HG03139 (cell line): ENCODE data around the gene PDK2.
A peak's percentile ranks its signal among the peaks of the same experiment; 100 is the strongest.

Source experiments
- ATAC-seq: cut with Tn5 transposase; IDR thresholded peaks from one replicate; pipeline ENCODE4 v1.9.1; 2021; ENCODE audit not compliant: unreplicated experiment

Gene PDK2

GRCh38 chr17:50134206-50135110, 39.3 kb downstream of the PDK2 start:
- ATAC-seq = no peak

- no peak for ATAC-seq
Measured at GRCh38 chr17:50135316-50136095, 40.4 kb downstream of the PDK2 start.

DNA sequence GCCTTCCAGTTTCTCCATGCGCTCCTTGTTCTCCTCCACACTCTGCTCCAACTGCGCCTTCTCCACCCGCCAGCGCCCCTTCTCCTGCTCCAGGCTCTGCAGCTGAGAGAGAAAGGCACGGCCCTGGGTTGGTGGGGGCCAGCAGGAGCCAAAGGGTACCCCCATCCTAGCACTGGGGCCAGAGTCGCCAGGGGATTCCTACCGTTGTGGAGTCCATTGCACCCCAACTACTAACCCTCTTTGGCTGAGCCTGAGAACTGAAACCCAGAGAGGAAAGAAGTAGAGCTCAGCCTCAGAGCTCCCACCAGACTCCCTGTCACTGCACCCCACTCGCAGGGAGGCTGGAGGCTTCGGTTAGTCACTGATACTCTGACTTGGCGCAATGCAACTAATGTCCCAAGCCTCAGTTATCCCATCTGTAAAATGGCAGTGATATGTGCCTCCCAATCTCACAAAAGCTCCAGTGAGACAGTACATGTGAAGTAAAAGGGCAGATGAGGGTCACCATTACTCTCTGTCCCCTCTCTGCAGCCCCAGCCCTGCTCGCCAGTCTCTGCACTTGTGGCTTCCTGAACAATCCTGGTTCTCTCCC, 41.0 kb downstream of the PDK2 start:
- no peak for ATAC-seq

GRCh38 chr17:50137042-50137441, 41.9 kb downstream of the PDK2 start:
- ATAC-seq = no peak

GRCh38 chr17:50139185-50139783, 44.1 kb downstream of the PDK2 start:
- no peak for ATAC-seq

- peak; percentile 52 for ATAC-seq
Measured at GRCh38 chr17:50139950-50140885, 45.1 kb downstream of the PDK2 start.

DNA sequence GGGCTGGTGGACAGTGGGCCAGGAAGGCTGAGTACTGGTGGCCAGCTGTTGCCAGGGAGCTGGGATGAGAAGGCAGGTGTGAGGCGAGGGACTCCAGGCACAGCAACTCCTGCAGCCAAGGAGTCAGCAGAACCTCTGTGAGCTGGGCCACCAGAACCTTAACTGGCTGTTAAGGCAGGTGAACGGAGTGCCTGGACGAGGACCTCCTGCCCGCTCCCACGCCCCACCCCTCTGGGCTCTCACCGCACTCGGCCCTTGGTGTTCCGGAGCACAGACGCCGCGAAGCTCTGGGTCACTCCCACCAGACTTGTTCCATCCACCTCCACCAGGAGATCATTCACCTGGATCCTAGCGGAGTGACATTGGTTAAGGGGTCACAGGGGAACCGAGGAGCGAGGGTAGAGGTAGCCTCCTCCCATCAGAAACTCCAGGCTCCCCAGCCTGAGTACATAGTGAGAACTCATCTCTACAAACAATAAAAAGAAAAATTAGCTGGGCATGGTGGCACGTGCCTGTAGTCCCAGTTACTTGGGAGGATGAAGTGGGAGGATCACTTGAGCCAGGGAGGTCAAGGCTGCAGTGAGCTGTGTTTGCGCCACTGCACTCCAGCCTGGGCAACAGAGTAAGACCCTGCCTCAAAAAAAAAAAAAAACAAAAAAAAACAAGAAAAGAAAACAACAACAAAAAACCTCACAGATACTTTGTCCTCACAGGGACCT, 46.0 kb downstream of the PDK2 start:
- ATAC-seq = no peak

DNA sequence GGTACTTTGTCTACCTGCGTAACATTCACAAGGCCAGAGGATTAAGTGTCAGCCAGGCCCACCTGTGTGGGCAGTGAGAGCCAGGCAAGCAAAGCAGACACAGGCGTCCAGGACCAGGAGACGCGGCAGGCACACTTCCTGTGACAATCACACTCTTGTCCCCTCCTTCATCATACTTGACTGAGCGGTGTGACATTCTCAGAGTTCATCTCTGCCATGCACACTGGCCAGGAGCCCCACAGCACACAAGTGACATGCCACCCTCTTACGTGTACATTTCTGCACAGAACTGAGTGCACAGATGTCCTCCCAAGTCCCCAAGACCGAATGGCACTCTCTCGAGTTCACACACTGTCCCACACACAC, 46.6 kb downstream of the PDK2 start:
- ATAC-seq = no peak

GRCh38 chr17:50143461-50144176, 48.5 kb downstream of the PDK2 start:
- ATAC-seq = no peak

- no peak for ATAC-seq
Measured at GRCh38 chr17:50144355-50144754, 49.2 kb downstream of the PDK2 start.

GRCh38 chr17:50144845-50145531, 49.8 kb downstream of the PDK2 start:
- ATAC-seq = no peak

- no peak for ATAC-seq
Measured at GRCh38 chr17:50145532-50146229, 50.5 kb downstream of the PDK2 start.

- no peak for ATAC-seq
Measured at GRCh38 chr17:50146230-50146926, 51.2 kb downstream of the PDK2 start.

GRCh38 chr17:50146927-50147665, 51.9 kb downstream of the PDK2 start:
- ATAC-seq = no peak

DNA sequence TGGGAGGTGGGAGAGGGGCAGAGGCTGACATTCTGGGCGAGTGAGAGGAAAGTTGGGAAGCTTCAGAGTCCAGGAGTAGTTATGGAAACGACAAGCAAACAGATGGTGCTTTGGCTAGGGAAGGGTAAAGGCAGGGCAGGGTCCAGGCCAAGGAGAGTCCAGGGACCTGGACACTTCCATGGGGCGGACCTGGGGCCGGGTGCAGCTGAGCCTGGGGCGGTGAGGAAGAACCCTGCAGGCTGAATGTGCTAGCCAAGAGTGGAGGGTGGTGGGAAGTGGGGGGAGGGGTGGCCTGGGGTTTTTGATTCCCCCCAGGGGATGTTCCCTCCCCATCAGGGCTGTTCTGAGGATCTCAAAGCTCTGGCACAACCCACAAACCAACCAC, 52.7 kb downstream of the PDK2 start:
- ATAC-seq = no peak

DNA sequence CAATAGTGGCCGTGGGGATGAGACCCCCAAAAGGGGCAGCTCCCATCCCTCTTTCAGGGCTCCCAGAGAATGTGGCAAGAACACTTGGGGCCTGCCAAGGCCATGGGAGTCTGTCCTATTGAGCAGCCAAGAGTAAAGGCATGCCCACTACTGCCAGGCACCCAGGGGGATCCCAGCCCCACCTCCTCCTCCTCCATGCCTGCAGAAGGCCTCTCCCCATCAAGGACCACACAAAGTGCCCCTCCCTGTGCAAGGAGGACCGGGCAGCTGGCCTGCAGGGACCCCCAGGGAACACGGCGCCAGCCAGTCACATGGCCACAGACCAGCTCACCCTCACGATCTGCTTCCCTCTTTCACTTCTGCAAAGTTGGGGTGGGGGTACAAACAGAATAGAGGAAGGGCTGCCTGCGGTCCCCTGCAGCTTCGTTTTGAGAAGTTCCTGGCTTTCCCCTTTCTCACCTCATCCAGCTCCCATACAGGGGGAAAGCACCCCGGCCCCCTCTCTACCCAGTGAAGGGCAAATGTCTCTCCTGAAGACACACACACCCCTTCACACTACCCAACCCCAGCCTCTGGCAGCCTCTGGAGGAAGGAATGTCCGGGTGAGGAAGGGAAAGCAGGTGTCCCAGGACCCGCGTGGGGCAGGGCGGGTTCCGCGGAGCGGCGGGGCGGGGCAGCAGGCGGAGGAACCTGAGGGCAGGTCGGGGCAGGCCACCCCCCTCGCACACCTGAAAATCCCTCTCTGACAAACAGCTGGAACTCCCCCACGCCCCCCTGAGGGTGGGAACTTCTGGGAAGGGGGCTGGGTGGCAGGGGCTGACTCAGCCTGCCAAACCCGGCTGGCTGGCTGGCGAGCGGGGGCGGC, 53.3 kb downstream of the PDK2 start:
- ATAC-seq = peak; percentile 32
